ENCODE results near the gene S1PR1. TPM values are rescaled to one million over a fixed set of nuclear protein-coding genes. Genes with fewer than 3 reads are reported as not detected.
A peak's percentile ranks its signal among the peaks of the same experiment; 100 is the strongest.

S1PR1 gene
- total RNA-seq, 4 donors from 2014 or later: 2.8 to 31.1 (median 10.3) TPM

- Histone ChIP-seq H3K9me3 (no peaks in the 10 kb centered on the region), H3K4me1 (peaks cover 5 to 42% (median 19%) of the 10 kb centered on the region in 3 donors), H3K36me3 (no peaks in the 10 kb centered on the region), H3K27me3 (peaks cover 0 to 41% (median 0%) of the 10 kb centered on the region in 4 donors), H3K4me3 (peak overlapping the region in 3 of 4 donors; percentile 56 to 77 (median 59)), H3K27ac (peak overlapping the region; percentile 47 to 88 (median 85))
- WGBS, 2 donors: 12 to 16% methylated on average over 13 to 14 of the region's 14 CpGs
- no peak for TF ChIP-seq CTCF (IDR thresholded peaks at IDR 0.05)
- no peak for TF ChIP-seq POLR2A (IDR thresholded peaks at IDR 0.05)
- intact Hi-C loops (cut with DNase I): loop anchor here (5.0 kb wide), 1 partner anchor 316 kb away; no protein-coding TSS in a partner anchor
- no peak for DNase-seq
Observed at GRCh38 chr1:101238031-101238628, 1.3 kb downstream of the S1PR1 start.

- WGBS, 2 donors: 0 to 10% methylated on average over 8 to 13 of the region's 17 CpGs
- intact Hi-C loops (cut with DNase I): loop anchor here (5.0 kb wide), 1 partner anchor 316 kb away; no protein-coding TSS in a partner anchor
- Histone ChIP-seq H3K4me1 (peaks cover 5 to 42% (median 19%) of the 10 kb centered on the region in 3 donors), H3K9me3 (no peaks in the 10 kb centered on the region), H3K36me3 (no peaks in the 10 kb centered on the region), H3K27ac (peak overlapping the region; percentile 47 to 88 (median 78)), H3K4me3 (peak overlapping the region; percentile 2 to 77 (median 58)), H3K27me3 (peaks cover 0 to 41% (median 0%) of the 10 kb centered on the region in 4 donors)
- TF ChIP-seq CTCF (IDR thresholded peaks at IDR 0.05) (peak; percentile 72 to 90 (median 88)), POLR2A (IDR thresholded peaks at IDR 0.05) (no peak)
- no peak for DNase-seq
Observed at GRCh38 chr1:101238681-101239094, 1.9 kb downstream of the S1PR1 start.

- 76 to 84% methylated on average over 20 to 41 of the region's 42 CpGs for WGBS, 2 donors
- Histone ChIP-seq H3K4me3 (peak overlapping the region; percentile 2 to 77 (median 58)), H3K9me3 (no peaks in the 10 kb centered on the region), H3K4me1 (peaks cover 5 to 42% (median 19%) of the 10 kb centered on the region in 3 donors), H3K27ac (peak overlapping the region; percentile 47 to 88 (median 78)), H3K27me3 (peaks cover 0 to 41% (median 0%) of the 10 kb centered on the region in 4 donors), H3K36me3 (no peaks in the 10 kb centered on the region)
- no peak for DNase-seq
- intact Hi-C loops (cut with DNase I): loop anchor here (5.0 kb wide), 1 partner anchor 317 kb away; no protein-coding TSS in a partner anchor
- no peak for TF ChIP-seq CTCF (IDR thresholded peaks at IDR 0.05)
- TF ChIP-seq POLR2A (IDR thresholded peaks at IDR 0.05): no peak
Observed at GRCh38 chr1:101239095-101240040, 2.5 kb downstream of the S1PR1 start.

- no peaks in the 10 kb centered on the region for H3K9me3 ChIP-seq
- H3K4me3 ChIP-seq: peak overlapping the region in 3 of 4 donors; percentile 56 to 77 (median 59)
- no peak for TF ChIP-seq CTCF (IDR thresholded peaks at IDR 0.05)
- TF ChIP-seq POLR2A (IDR thresholded peaks at IDR 0.05): no peak
- peaks cover 0 to 41% (median 0%) of the 10 kb centered on the region in 4 donors for H3K27me3 ChIP-seq
- WGBS, 2 donors: 60 to 66% methylated on average over 1 to 7 of the region's 10 CpGs
- intact Hi-C loops (cut with DNase I): no loop called here
- H3K36me3 ChIP-seq: no peaks in the 10 kb centered on the region
- H3K27ac ChIP-seq: peak overlapping the region; percentile 21 to 88 (median 78)
- peaks cover 3 to 42% (median 19%) of the 10 kb centered on the region in 3 donors for H3K4me1 ChIP-seq
- DNase-seq: no peak
Observed at GRCh38 chr1:101240041-101240430, 3.2 kb downstream of the S1PR1 start.
